Keratinocyte (primary cell): Measurements from ENCODE around the gene PADI1.

Experiments
- CTCF ChIP-seq, 3 experiments: IDR thresholded peaks in 1 of 3; conservative IDR thresholded peaks in 1 of 3; optimal IDR thresholded peaks in 1 of 3; 2 replicates in 2 of 3; 3 replicates in 1 of 3; pipeline versions ENCODE3 to v1.5.1; 2011; ENCODE audit warnings: low read length in 3 of 3, mild to moderate bottlenecking in 3 of 3, moderate library complexity in 2 of 3, control low read depth in 1 of 3, inconsistent platforms in 1 of 3; ENCODE audit not compliant: insufficient read depth in 2 of 3; ENCODE audit errors: extremely low read depth in 1 of 3
- EZH2 ChIP-seq: IDR thresholded peaks from one replicate; pipeline ENCODE4 v1.6.1; 2012; ENCODE audit warnings: inconsistent platforms, mild to moderate bottlenecking, low read length, moderate library complexity

GRCh38 chr1:17162941-17163340, 42.0 kb upstream of the PADI1 start:
- TF ChIP-seq CTCF (optimal IDR thresholded peaks at IDR 0.05 in 1 of 3, IDR thresholded peaks at IDR 0.05 in 1 of 3, conservative IDR thresholded peaks at IDR 0.05 in 1 of 3; ENCODE audit: extremely low read depth in 1 of 3, insufficient read depth in 2 of 3, low read length in 3 of 3) = no peak
- TF ChIP-seq EZH2 = no peak
